NCI-H187 (cell line): Measurements from ENCODE around the gene FLT1.

ENCODE experiments used
- DNase-seq, 2 experiments: peaks; one replicate each; lab custom pipeline; 2025; lab: John Stamatoyannopoulos, UW

Gene FLT1

DNA sequence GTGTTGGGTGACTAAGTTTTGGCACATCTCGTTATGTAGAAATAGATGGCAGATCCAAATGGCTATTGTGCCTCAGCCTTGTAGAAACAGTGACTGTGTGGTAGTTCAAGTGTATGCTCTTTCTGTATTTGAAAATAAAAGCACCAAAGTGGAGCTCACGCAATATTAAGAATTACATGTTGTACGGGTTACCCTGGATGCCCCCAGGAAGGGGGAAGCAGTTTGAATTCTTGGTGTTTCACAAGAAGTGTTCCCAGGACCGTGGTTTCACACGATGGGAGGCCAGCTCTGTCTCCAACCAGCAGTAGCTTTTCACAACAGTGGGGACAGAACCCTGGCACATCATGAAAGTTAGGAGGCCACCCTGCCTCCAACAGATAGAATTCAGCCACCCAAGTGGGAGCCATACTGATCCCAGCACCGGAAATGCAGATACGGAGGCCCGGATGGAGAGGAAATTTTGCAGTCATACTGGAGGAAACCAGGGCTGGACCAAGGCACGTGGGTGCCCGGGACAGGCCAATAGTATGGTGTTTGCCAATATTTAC is 8.9 kb downstream of the FLT1 start:
- no peak for DNase-seq

DNA sequence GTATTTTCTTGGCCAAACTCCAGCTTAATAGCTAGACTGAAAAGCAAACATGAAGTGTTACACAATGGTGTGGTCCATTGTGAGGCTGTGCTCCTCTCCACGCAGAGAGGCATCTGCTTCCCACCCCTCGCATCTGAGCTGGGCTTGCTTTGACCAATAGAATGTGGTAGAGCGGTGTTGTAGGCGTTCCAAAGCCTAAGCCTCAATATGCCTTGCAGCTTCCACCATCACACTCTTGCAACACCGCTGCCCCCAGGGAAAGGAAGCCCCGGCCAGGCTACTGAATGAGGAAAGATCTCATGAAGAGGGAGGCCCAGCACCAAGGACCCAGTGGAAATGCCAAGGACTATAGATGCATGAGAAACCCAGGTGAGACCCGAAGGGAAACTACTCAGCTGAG is 9.4 kb downstream of the FLT1 start:
- DNase-seq = no peak

DNA sequence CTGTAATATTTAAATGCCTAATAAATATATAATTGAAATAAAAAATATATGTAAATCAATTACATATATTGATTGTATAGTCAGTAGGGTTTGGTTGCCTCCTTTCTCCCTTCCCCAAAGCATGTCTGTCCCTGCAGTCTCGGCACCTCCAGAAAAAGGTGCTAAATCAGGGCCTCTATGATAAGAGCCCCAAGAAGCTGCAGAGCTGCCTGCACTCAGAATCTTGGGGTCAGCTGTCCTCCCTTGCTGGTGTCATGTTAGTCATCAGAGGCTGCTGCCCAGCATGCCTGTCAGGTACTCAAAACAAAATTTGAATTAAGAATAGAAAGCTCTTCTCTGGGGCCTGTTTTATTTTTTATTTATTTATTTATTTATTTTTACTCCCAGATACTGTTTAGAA is 9.8 kb downstream of the FLT1 start:
- DNase-seq = no peak

DNA sequence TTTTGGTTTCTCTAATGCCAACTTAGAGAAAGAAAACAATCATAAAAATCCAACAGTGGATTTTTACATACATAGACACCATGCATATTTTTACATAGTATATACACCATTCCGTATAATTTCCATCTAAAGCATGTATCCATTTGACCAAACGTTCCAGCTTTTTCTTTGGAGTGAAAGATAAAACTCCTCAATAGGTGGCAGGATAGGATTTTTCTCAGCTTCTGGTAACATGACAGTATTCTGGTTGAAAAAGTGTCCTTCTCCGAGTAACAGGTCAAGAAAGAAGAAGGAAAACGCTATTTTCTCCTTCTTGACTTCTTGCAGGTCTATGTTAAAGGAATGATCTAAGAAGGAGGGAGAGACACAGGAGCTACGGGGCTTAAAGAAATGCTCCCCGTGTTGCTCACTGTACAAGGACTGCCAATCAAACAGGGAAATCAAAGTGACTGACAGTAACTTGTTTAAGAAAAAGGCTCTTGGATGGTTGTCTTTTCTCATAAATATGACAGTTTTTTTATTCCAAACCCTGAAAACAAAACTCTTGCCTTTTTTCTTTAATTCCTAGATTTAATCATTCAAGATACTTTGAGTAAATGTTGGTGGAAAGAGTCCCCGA is 11.5 kb downstream of the FLT1 start:
- DNase-seq = no peak

DNA sequence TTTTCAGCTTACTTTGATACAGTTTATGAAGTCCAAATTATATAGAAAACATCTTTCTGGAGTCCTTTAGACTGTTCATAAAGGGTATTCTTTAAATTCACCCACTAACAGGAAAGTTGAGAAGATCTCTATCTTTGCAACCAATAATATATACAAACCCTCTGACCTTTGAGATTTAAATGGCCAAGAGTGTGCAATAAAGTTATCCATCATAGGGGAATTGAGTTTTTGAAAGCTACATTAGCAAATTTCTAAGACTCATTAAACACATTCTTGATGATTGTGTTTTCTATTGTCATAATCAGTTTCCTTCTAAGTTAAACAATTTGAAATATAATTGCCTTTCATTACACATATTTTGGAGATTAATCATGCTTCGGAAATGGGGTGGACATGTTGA is 15.9 kb downstream of the FLT1 start:
- no peak for DNase-seq

DNA sequence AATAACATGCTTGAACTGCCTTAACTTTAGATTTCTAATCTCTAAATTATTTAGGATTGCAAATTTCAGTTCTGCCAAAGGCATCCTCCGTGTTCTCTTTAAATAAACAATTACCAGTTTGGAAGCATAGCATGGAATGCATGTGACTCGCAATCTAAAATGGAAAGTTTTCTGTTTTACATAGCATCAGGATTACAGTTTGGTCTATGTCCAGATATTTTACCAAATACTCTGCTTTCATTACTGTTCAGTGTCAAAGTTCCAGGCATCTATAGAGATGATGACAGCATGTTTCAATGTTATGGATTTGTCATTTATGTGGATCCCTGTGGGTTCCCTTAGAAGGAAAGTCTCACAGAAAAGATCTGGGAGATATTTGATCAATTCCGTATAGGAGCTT is 16.8 kb downstream of the FLT1 start:
- DNase-seq = no peak

DNA sequence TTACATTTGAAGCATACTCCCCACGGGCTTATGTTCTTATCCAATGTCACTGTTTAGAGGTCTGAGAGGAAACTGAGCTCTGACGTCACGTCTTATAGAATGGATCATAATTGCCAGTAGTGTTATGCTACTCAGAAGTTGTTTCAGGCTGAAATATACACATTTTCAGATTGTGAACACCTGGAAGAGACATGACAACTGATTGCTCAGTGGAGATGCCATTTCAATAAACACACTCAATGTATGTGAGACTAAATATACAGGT is 17.3 kb downstream of the FLT1 start:
- no peak for DNase-seq

DNA sequence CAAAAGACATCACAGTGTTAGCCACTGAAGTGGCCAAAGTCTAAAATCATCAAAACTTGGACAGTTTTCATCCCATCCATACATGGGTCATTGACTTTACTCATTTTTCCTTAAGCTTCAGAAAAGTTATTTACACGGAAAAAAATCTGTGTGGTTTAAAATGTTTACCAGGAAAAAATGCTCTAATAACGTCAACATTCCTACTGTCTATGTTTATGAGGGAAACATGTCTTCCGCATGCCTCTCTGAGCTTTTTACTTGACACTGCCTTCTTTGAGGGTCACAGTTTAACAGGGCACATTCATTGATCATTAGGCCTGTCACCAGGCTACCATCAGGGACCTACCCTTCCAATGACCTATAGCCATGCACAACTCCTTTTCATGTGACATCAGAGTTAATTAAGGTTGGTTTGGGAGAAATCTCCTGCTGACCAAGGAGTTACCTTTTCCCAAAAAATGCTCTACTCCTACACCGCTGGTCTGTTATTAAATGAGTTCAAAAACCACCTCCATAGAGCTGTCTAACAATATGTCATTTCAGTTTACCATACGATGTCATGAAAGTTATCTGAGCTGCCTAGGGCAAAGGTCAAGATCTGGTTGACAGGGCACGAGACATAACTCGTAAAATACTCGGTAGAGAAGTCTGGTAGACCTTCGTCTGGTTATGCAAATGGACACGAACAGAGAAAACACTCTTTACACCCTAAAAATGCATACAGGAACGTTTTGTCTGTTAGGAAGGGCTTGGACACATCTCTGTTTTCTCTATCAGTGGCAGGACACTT is 17.8 kb downstream of the FLT1 start:
- no peak for DNase-seq

DNA sequence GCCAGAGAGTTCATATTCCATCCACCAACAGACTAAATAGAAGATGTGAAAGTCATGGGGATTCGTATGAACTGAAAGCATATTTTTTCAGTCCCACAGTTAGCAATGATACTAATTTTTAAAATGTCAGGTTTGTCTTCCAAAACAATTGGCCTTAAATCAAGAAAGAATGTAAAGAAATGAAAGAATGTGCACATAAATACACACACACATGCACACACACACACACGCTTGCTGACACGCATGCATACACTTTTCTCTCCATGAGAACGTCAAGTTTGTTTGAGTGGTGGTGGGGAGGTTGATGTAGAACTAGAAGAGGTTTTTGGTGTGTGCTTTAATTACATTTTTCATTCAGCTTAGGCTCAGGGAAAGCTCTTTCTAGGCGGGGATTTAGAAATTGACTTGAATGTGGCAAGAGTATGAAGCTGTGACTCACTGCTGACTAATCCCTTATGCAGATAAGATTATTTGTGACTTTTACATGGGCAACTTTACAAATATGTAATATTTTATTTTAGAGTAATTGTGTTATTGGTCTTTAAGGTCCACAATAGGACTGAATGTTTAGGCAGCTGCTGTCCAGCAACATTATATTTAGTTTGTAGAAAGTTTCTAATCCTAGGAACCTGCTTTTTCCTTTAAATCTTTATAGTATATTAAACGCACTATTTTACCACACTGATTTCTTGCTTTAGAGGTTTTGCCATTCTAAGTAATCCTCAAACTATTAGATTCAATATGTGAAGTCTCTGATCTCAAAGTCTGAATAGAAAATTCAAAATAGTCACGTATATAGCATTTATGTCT is 18.8 kb downstream of the FLT1 start:
- no peak for DNase-seq

DNA sequence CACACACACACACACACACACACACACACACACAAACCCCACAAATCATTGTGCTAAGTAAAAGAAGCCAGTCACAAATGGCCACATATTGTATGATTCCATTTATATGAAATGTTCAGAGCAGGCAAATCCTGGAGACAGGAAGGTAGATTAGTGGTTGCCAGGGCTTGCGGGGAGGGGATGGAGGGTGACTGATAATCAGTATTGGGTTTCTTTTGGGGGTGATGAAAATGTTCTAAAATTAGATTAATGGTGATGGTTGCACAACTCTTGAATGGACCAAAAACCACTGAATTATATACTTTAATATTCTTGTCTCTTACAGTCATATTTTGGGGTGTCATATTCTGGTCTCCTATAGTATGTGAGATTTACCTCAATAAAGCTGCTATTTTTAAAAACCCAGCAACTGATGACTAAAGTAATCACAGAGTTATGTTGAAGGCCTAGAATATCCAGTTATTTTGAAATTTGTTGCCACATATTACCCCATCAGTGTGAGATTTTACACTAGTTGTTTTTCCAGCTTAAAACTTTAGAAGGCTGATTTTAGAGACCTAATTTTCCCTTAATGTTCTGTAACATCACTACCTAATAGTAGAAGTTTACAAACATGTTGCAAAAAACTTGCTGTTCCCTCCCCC is 20.3 kb downstream of the FLT1 start:
- no peak for DNase-seq

DNA sequence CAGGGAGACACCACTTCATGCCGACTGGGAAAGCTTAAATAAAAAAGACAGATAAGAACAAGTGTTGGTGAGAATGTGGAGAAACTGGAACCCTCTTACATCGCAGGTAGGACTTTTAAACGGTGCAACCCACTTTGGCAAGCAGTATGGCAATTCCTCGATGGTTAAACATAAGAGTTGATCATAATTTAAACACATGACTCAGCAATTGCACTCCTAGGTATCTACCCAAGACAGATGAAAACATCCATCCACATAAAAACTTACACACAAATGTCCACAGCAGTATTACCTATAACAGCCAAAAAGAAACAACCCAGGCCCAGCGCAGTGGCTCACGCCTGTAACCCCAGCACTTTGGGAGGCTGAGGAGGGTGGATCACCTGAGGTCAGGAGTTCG is 21.9 kb downstream of the FLT1 start:
- no peak for DNase-seq

DNA sequence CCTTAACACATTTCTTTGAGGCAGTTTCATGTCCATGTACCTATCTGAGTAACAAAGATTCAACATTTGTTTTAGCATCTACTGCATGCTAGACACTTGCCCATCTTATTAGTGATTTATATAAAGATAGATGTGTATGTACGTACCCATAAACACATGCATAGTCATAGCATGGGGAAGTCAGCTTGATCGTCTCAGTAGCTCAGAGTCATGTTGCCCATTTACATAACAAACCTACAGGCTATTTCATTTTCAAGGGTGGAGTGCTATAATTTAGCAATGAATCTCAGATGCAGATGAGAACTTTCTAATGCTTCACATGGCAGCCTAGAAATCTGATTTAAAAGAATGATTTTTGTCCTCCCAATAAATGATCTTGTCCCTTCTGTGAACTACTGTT is 23.5 kb downstream of the FLT1 start:
- no peak for DNase-seq

DNA sequence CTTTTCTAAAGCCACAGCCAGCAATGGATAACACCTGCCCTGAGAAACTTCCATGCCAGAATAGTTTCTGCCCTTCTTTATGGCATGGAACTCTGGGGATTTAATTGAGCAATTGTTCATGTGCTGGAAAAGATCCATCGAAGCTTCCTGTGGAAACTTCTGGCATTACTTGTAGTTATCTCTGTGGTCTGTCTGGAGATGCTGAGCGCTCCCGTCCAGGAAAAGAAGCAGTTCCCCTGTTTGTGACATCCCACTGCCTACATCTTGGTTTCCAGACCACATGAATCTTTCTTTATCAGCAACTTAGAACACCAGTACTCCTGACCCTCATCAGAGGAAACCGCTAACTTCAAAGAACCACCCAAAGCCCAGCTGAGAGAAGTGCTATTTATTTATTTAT is 24.6 kb downstream of the FLT1 start:
- no peak for DNase-seq

DNA sequence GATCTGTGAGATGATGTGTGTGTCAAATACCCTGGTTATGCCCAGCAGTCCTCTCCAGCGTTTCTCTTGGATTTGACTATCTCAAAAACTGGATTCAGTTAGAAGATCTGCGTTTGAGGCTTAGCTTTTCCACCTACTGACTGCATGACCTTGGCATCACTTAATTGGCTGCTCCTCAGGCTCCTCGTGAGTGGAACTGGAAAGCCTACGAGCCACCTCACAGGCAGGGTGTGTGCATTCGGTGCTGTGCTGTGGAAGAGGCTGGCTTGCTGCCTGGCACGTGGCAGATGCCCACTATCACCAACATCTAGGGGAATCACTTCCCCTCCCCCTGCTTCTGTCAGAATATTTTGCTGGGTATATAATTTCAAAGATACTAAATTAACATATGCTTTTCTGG is 25.6 kb downstream of the FLT1 start:
- DNase-seq = no peak

DNA sequence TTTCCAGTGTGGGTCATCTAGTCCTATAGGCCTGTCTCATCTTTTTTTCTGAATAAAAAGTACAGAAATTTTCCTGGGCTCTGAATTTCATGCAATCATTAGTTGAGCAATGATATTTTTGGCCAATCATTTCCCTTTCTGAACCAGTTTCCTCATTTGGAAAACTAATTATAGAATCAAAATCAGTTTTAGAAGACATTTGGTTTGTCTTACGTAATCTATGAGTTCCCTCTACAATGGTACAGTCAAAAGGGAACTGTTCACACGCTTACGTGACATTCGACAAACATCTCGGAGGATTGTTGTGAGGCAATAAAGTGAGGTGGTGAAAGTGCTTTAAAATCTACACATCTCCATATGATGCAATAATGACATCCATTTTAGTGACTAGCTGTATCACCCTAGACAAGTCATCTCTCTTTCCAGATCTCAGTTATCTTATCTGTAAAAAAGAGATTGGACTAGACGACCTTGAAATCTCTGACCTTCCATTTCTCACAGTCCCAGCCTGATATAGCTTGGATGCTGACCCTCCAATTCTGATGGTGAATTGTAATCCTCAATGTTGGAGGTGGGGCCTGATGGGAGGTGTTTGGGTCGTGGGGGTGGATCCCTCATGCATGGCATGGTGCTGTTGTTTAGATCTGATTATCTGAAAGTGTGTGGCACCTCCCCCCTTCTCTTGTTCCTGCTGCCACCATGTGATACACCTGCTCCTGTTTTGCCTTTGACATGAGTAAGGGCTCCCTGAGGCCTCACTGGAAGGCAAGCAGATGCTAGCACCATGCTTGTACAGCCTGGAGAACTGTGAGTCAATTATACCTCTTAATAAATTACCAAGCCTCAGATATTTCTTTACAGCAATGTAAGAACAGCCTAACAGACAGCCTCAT is 26.7 kb downstream of the FLT1 start:
- no peak for DNase-seq

DNA sequence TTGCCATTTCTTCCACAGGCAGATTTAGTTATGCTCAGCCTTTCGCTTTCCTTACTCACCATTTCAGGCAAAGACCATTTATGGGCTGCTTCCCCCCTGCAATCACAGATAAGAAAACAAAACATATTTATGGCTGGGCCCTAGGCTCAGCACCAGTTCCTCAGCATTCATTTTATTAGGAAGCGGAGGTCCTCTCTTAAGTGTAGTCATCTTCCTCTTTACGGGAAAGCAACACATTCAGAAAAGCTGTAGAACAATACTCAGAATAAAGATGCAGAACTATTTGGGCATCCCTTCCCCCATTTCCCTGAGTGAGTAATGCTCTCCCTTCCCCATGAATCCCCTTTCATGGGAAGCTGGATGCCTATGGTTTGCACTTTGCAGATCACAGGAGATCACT is 27.9 kb downstream of the FLT1 start:
- DNase-seq = no peak

DNA sequence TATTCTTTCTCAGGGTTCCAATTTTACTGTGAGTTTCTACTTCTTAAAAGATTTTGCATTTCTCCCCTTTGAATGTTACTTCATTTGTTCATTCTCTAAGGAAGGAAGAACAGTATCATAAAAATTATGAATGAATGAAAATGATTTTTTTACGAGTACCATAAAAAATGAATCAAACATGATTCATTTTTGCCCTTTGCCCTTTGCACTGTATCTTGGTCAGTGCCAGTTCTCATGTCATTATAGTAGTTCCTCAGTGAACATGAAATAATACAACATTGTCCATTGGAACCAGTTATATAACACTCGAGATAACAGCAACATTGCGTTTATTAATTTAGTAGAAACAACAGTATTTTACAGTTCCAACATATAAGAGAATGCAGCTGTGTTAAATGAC is 28.8 kb downstream of the FLT1 start:
- no peak for DNase-seq

DNA sequence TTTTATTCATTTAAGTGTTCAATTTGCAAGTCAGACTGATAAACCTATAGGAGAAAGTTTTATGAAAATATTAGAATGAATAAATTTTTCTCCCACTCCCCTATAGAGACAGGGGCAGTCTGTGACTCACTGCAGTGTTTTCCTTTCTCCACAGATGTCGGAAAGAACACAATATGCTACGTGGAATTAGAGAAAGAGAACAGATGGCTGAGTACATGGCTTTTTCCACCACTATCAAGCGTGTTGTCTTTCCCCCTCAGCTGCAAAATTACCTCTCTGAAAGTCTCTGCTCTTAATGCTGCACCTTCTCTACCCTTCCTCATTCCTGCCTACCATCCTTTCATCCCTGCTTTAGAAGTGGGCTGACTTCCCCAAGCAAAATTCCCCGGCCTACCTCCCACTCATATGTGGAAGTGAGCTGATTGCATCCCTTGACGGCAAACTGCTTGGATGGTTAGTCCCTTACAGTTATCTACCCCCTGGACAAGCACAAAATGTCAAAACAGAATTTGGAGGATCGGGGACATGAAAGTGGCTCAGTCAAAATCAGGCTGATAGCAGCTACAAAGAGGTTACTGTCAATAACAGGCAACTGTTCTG is 30.0 kb downstream of the FLT1 start:
- no peak for DNase-seq

DNA sequence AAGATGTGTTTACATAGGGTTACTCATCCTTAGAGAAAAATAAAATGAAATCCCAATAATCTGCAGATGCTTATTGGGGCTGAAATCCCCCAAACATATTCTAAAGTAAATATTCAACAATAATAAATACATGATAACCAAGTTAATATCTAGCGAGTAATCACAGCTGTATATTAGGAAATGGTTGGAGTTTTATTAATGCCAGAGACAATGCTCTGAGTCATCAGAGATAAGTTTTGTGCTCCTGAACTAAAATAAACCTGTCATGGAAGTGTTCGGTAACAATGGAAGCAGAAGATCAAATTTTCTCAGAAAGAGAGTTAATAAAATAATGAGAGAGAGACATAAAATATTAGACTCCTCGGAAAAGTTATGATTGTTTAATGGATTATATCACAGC is 31.4 kb downstream of the FLT1 start:
- DNase-seq = no peak

DNA sequence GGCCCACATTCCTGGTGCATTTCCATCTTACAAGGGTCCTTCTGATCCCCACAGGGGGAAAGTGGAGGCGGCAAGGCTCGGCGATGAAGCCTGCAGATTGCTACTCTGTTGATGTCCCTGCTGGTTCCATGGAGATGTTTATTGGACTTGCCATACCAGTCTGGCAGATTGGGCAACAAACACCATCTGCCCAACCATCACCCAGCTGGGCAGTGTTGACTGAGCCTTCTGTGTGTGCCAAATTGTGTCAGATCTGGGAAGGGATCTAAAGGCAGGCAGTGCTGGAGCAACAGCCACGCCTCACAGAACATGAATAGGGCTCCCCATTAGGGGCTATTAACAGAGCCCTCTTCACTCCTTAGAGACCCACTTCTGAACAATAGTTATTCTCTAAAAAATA is 35.0 kb downstream of the FLT1 start:
- no peak for DNase-seq

DNA sequence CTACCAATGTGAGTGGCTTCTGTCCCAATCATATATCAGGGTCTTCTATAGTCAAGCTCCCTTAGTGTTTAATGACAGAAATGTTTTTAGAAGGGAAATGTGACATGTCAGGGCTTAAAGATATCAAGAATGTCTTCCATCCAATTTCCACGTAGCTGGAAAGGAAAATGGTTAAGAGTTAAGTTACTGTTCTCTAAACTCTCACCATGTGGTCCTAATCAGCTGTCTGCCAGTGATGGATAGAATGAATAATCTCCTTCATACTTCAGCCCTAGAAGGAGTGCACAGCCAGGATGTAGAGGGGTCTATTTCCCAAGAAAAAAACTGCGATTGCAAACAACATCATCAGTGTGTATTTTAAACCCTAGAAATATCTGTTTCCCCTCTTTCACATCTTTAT is 36.3 kb downstream of the FLT1 start:
- no peak for DNase-seq
